T-helper 9 cell (primary cell): Measurements from ENCODE around the gene PDE3B.
"Not testable (repeated sequence)": the region's sequence is repeated elsewhere in the genome, so short reads cannot be mapped to it uniquely, and the experiment has no call there.

ENCODE experiments used
- DNase-seq: peaks from one replicate; pipeline ENCODE4 v3.0.0-alpha.2; 2020

Gene PDE3B

GRCh38 chr11:14678350-14678749 is 34.7 kb downstream of the PDE3B start:
- no peak for DNase-seq

- DNase-seq: no peak
Measured at GRCh38 chr11:14679662-14680061, 36.1 kb downstream of the PDE3B start.

GRCh38 chr11:14684234-14684915 is 40.8 kb downstream of the PDE3B start:
- not testable (repeated sequence) for DNase-seq

GRCh38 chr11:14687456-14687855 is 43.9 kb downstream of the PDE3B start:
- no peak for DNase-seq

- DNase-seq: no peak
Measured at GRCh38 chr11:14687943-14688627, 44.5 kb downstream of the PDE3B start.

- DNase-seq: not testable (repeated sequence)
Measured at GRCh38 chr11:14695656-14696055, 52.1 kb downstream of the PDE3B start.

- DNase-seq: no peak
Measured at GRCh38 chr11:14698771-14699170, 55.2 kb downstream of the PDE3B start.

GRCh38 chr11:14700593-14700992 is 57.0 kb downstream of the PDE3B start:
- no peak for DNase-seq

GRCh38 chr11:14702760-14703159 is 59.2 kb downstream of the PDE3B start:
- no peak for DNase-seq

GRCh38 chr11:14703731-14704130 is 60.1 kb downstream of the PDE3B start:
- no peak for DNase-seq

GRCh38 chr11:14705067-14705466 is 61.5 kb downstream of the PDE3B start:
- no peak for DNase-seq

GRCh38 chr11:14713496-14714244 is 70.1 kb downstream of the PDE3B start:
- peak; percentile 1 for DNase-seq

GRCh38 chr11:14715669-14716068 is 72.1 kb downstream of the PDE3B start:
- DNase-seq: not testable (repeated sequence)

- no peak for DNase-seq
Measured at GRCh38 chr11:14722496-14722895, 78.9 kb downstream of the PDE3B start.

GRCh38 chr11:14725150-14725549 is 81.5 kb downstream of the PDE3B start:
- DNase-seq: no peak

GRCh38 chr11:14727215-14727614 is 83.6 kb downstream of the PDE3B start:
- DNase-seq: no peak

GRCh38 chr11:14727746-14728145 is 84.1 kb downstream of the PDE3B start:
- no peak for DNase-seq

- not testable (repeated sequence) for DNase-seq
Measured at GRCh38 chr11:14740539-14740938, 96.9 kb downstream of the PDE3B start.

GRCh38 chr11:14741195-14741594 is 97.6 kb downstream of the PDE3B start:
- no peak for DNase-seq

- DNase-seq: no peak
Measured at GRCh38 chr11:14742849-14743559, 99.4 kb downstream of the PDE3B start.

- DNase-seq: not testable (repeated sequence)
Measured at GRCh38 chr11:14743667-14744066, 100.1 kb downstream of the PDE3B start.

GRCh38 chr11:14746857-14747395 is 103.3 kb downstream of the PDE3B start:
- no peak for DNase-seq

GRCh38 chr11:14748090-14748489 is 104.5 kb downstream of the PDE3B start:
- no peak for DNase-seq
